H9 (cell line): ENCODE data around the gene FA2H. TPM values are rescaled to one million over a fixed set of nuclear protein-coding genes. Genes with fewer than 3 reads are reported as not detected.
A peak's percentile ranks its signal among the peaks of the same experiment; 100 is the strongest.

Experiments used
- DNase-seq: peaks from one replicate; pipeline ENCODE4 v3.0.0-alpha.2; 2017
- H2AFZ ChIP-seq: one replicate; pipeline ENCODE4 v1.6.1; 2013; ENCODE audit warnings: mild to moderate bottlenecking, low read length, control low read depth, moderate library complexity
- H2AK5ac ChIP-seq: 2 replicates; pipeline ENCODE4 v1.6.1; 2013; ENCODE audit warnings: low read length, control low read depth, mixed read lengths; ENCODE audit not compliant: insufficient read length
- H2BK120ac ChIP-seq: one replicate; pipeline ENCODE4 v1.6.1; 2013; ENCODE audit warnings: low read depth, mild to moderate bottlenecking, low read length, control low read depth, inconsistent platforms; ENCODE audit not compliant: poor library complexity, severe bottlenecking
- H2BK12ac ChIP-seq: 2 replicates; pipeline ENCODE4 v1.6.1; 2013; ENCODE audit warnings: low read length, control low read depth, mixed read lengths, low read depth; ENCODE audit not compliant: insufficient read length
- H2BK15ac ChIP-seq: 2 replicates; pipeline ENCODE4 v1.6.1; 2013; ENCODE audit warnings: low read depth, low read length, control low read depth
- H2BK20ac ChIP-seq: one replicate; pipeline ENCODE4 v1.6.1; 2013; ENCODE audit warnings: low read depth, mild to moderate bottlenecking, low read length, control low read depth, inconsistent platforms; ENCODE audit not compliant: poor library complexity, severe bottlenecking
- H2BK5ac ChIP-seq: 2 replicates; pipeline ENCODE4 v1.6.1; 2013; ENCODE audit warnings: low read length, control low read depth, mixed read lengths; ENCODE audit not compliant: insufficient read length
- H3K14ac ChIP-seq: 2 replicates; pipeline ENCODE4 v1.6.1; 2013; ENCODE audit warnings: low read length, control low read depth; ENCODE audit not compliant: insufficient read depth
- H3K18ac ChIP-seq: 2 replicates; pipeline ENCODE4 v1.6.1; 2013; ENCODE audit warnings: low read depth, mild to moderate bottlenecking, mixed read lengths, low read length, control low read depth; ENCODE audit not compliant: insufficient read length
- H3K23ac ChIP-seq: 2 replicates; pipeline ENCODE4 v1.6.1; 2013; ENCODE audit warnings: low read length, control low read depth, mixed read lengths, low read depth; ENCODE audit not compliant: insufficient read length
- H3K23me2 ChIP-seq: 2 replicates; pipeline ENCODE4 v1.6.1; 2013; ENCODE audit warnings: low read depth, mild to moderate bottlenecking, mixed read lengths, low read length, control low read depth; ENCODE audit not compliant: insufficient read length, poor library complexity, severe bottlenecking
- H3K27ac ChIP-seq: 2 replicates; pipeline ENCODE4 v1.5.1; 2013; ENCODE audit warnings: low read length, control low read depth, mixed read lengths, low read depth; ENCODE audit not compliant: insufficient read length
- H3K27me3 ChIP-seq: 2 replicates; pipeline ENCODE4 v1.6.1; 2013; ENCODE audit warnings: low read length, control low read depth, inconsistent platforms; ENCODE audit not compliant: insufficient read depth
- H3K4ac ChIP-seq: 2 replicates; pipeline ENCODE4 v1.6.1; 2013; ENCODE audit warnings: low read depth, mild to moderate bottlenecking, control low read depth, inconsistent platforms, low read length, moderate library complexity
- H3K4me1 ChIP-seq: 2 replicates; pipeline ENCODE4 v1.6.1; 2013; ENCODE audit warnings: low read length, control low read depth, inconsistent platforms; ENCODE audit not compliant: insufficient read depth
- H3K4me2 ChIP-seq: 2 replicates; pipeline ENCODE4 v1.6.1; 2013; ENCODE audit warnings: low read length, control low read depth, mixed read lengths; ENCODE audit not compliant: insufficient read length, insufficient read depth
- H3K56ac ChIP-seq: 2 replicates; pipeline ENCODE4 v1.6.1; 2013; ENCODE audit warnings: low read depth, mild to moderate bottlenecking, mixed read lengths, low read length, control low read depth; ENCODE audit not compliant: insufficient read length
- H3K79me1 ChIP-seq: 2 replicates; pipeline ENCODE4 v1.6.1; 2013; ENCODE audit warnings: low read depth, mild to moderate bottlenecking, moderate library complexity, low read length, control low read depth, inconsistent platforms; ENCODE audit not compliant: insufficient read depth, poor library complexity, severe bottlenecking
- H3K79me2 ChIP-seq: 2 replicates; pipeline ENCODE4 v1.6.1; 2013; ENCODE audit warnings: low read length, control low read depth, inconsistent platforms; ENCODE audit not compliant: insufficient read depth
- H3K9ac ChIP-seq: 2 replicates; pipeline ENCODE4 v1.6.1; 2013; ENCODE audit warnings: low read length, control low read depth, mixed read lengths; ENCODE audit not compliant: insufficient read length; ENCODE audit errors: extremely low read depth
- H3K9me3 ChIP-seq: one replicate; pipeline ENCODE4 v1.6.1; 2013; ENCODE audit warnings: low read depth, low read length, inconsistent platforms; ENCODE audit not compliant: control insufficient read depth
- H3T11ph ChIP-seq: one replicate; pipeline ENCODE4 v1.6.1; 2013; ENCODE audit warnings: mild to moderate bottlenecking, low read length, control low read depth, inconsistent platforms
- H4K20me1 ChIP-seq: one replicate; pipeline ENCODE4 v1.6.1; 2013; ENCODE audit not compliant: control insufficient read depth, insufficient read length, insufficient read depth
- H4K5ac ChIP-seq: 2 replicates; pipeline ENCODE4 v1.6.1; 2013; ENCODE audit warnings: low read depth, mild to moderate bottlenecking, mixed read lengths, low read length, control low read depth; ENCODE audit not compliant: insufficient read length
- H4K8ac ChIP-seq: replicated peaks from 2 replicates; pipeline ENCODE4 v1.6.1; 2013; ENCODE audit warnings: low read length, control low read depth, mixed read lengths, low read depth; ENCODE audit not compliant: insufficient read length
- H4K91ac ChIP-seq: 2 replicates; pipeline ENCODE4 v1.6.1; 2013; ENCODE audit warnings: low read depth, mild to moderate bottlenecking, moderate library complexity, mixed read lengths, low read length, control low read depth; ENCODE audit not compliant: insufficient read length
- H3K27ac Mint-ChIP-seq, 3 experiments: 2 replicates in 2 of 3; 3 replicates in 1 of 3; pipeline ENCODE4 v1.8.0; 2020 to 2021; ENCODE audit warnings: mixed read lengths in 3 of 3, mild to moderate bottlenecking in 1 of 3, moderate library complexity in 1 of 3
- H3K27me3 Mint-ChIP-seq: 2 replicates; pipeline ENCODE4 v1.8.0; 2021; ENCODE audit warnings: low read depth, mild to moderate bottlenecking, moderate library complexity, mixed read lengths
- H3K36me3 Mint-ChIP-seq, 3 experiments: 2 replicates in 2 of 3; 3 replicates in 1 of 3; pipeline ENCODE4 v1.8.0; 2020 to 2021; ENCODE audit warnings: low read depth in 3 of 3, mixed read lengths in 3 of 3; ENCODE audit not compliant: insufficient read depth in 1 of 3
- H3K4me1 Mint-ChIP-seq, 2 experiments: 2 replicates each; pipeline ENCODE4 v1.8.0; 2020; ENCODE audit warnings: mixed read lengths in 2 of 2
- H3K4me3 Mint-ChIP-seq, 2 experiments: 2 replicates in 1 of 2; 3 replicates in 1 of 2; pipeline ENCODE4 v1.8.0; 2020 to 2021; ENCODE audit warnings: mild to moderate bottlenecking in 2 of 2, mixed read lengths in 2 of 2, moderate library complexity in 1 of 2
- H3K9me3 Mint-ChIP-seq, 2 experiments: 2 replicates in 1 of 2; 3 replicates in 1 of 2; pipeline ENCODE4 v1.8.0; 2020; ENCODE audit warnings: mild to moderate bottlenecking in 2 of 2, mixed read lengths in 2 of 2, moderate library complexity in 1 of 2
- WGBS: extraction: QIAGEN DNeasy Blood & Tissue Kit; methylation state at CpG from one replicate; pipeline ENCODE4 v1.1.7; 2013; ENCODE audit warnings: missing lambda C conversion rate, low lambda C conversion rate, mixed read lengths; ENCODE audit not compliant: insufficient read length; ENCODE audit errors: extremely low coverage; 5-methylcytosine and 5-hydroxymethylcytosine counted together
- total RNA-seq: library from RNA; stranded (reverse); gene quantifications from 2 replicates; pipeline ENCODE4 v1.2.1, GENCODE V29; 2021
- TF ChIP-seq, protein P1 (sequence below): fragments of 200-600 bp; sonication (generic); conservative IDR thresholded peaks from 3 replicates; pipeline ENCODE4 v1.8.0; 2021; ENCODE audit warnings: antibody characterized with exemption, mild to moderate bottlenecking

FA2H gene
- total RNA-seq, 1 experiment from 2014 or later = 25.1 TPM

DNA sequence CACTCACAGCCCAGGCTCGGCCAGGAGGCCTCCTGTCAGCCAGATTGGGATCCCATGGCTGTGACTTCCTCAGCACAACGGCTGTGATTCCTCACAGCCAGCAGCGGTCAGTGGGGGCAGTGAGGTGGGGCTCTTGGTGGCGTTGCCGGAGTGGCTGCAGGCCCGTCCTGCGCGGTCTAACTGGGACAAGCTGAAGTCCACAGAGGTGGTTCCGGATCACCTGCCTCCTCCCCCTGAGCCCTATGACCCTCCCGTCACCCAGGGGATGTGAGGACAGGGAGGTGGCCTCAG is 39.5 kb downstream of the FA2H start:
- no peaks in the 10 kb centered on the region; a peak in 1 of 5 replicates for H3K9me3 Mint-ChIP-seq
- Histone ChIP-seq H3K27ac (no peak overlapping the region), H3K14ac (no peak overlapping the region; the same call in 1 of the 2 replicates), H3K18ac (no peak overlapping the region), H3K4ac (no peak overlapping the region), H4K91ac (no peak overlapping the region), H3K79me1 (no peaks in the 10 kb centered on the region), H2BK5ac (no peak overlapping the region), H3K4me2 (no peak overlapping the region), H2BK15ac (no peak overlapping the region), H3T11ph (no peak overlapping the region), H3K56ac (no peak overlapping the region), H4K5ac (no peak overlapping the region), H3K4me1 (peaks cover 4% of the 10 kb centered on the region; the same call in 1 of the 2 replicates), H3K9me3 (no peaks in the 10 kb centered on the region), H3K27me3 (no peaks in the 10 kb centered on the region), H4K8ac (no peak overlapping the region), H4K20me1 (no peaks in the 10 kb centered on the region), H3K23me2 (no peaks in the 10 kb centered on the region), H3K9ac (no peak overlapping the region), H3K23ac (no peak overlapping the region), H3K79me2 (no peaks in the 10 kb centered on the region), H2AK5ac (no peak overlapping the region), H2BK12ac (no peak overlapping the region), H2AFZ (no peak overlapping the region), H2BK120ac (no peak overlapping the region), H2BK20ac (no peak overlapping the region)
- H3K4me3 Mint-ChIP-seq = no peak overlapping the region; a peak in 1 of 5 replicates
- H3K4me1 Mint-ChIP-seq = peaks cover 44 to 56% of the 10 kb centered on the region in 2 experiments
- TF ChIP-seq, protein P1, sequence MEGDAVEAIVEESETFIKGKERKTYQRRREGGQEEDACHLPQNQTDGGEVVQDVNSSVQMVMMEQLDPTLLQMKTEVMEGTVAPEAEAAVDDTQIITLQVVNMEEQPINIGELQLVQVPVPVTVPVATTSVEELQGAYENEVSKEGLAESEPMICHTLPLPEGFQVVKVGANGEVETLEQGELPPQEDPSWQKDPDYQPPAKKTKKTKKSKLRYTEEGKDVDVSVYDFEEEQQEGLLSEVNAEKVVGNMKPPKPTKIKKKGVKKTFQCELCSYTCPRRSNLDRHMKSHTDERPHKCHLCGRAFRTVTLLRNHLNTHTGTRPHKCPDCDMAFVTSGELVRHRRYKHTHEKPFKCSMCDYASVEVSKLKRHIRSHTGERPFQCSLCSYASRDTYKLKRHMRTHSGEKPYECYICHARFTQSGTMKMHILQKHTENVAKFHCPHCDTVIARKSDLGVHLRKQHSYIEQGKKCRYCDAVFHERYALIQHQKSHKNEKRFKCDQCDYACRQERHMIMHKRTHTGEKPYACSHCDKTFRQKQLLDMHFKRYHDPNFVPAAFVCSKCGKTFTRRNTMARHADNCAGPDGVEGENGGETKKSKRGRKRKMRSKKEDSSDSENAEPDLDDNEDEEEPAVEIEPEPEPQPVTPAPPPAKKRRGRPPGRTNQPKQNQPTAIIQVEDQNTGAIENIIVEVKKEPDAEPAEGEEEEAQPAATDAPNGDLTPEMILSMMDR = no peak
- peak; percentile 28 for DNase-seq
- peaks cover 0 to 2% (median 0%) of the 10 kb centered on the region in 3 experiments; a peak in 2 of 7 replicates for H3K36me3 Mint-ChIP-seq
- no peaks in the 10 kb centered on the region for H3K27me3 Mint-ChIP-seq
- WGBS = no CpG with 5 or more reads among the region's 10 CpGs
- peak overlapping the region; percentile 20 to 58 (median 48); a peak in 5 of 7 replicates for H3K27ac Mint-ChIP-seq
